Duodenal mucosa (tissue), 2 donors: ENCODE data around the gene HSPA1A.

Experiments
- H3K27ac ChIP-seq: one replicate; pipeline ENCODE4 v1.7.0; 2013; ENCODE audit warnings: low read depth, low read length
- H3K27me3 ChIP-seq, 2 donors: one replicate each; pipeline ENCODE4 v1.7.0; 2013; ENCODE audit warnings: low read length in 2 of 2, control low read depth in 1 of 2; ENCODE audit not compliant: insufficient read depth in 2 of 2, control insufficient read depth in 1 of 2
- H3K36me3 ChIP-seq, 2 donors: one replicate each; pipeline ENCODE4 v1.7.0; 2013; ENCODE audit warnings: low read length in 2 of 2, control low read depth in 1 of 2; ENCODE audit not compliant: insufficient read depth in 2 of 2, control insufficient read depth in 1 of 2
- H3K4me1 ChIP-seq, 2 donors: one replicate each; pipeline ENCODE4 v1.7.0; 2013; ENCODE audit warnings: low read length in 2 of 2, control low read depth in 1 of 2; ENCODE audit not compliant: insufficient read depth in 2 of 2, control insufficient read depth in 1 of 2
- H3K4me3 ChIP-seq, 2 donors: one replicate each; pipeline ENCODE4 v1.7.0; 2013; ENCODE audit warnings: low read length in 2 of 2, low read depth in 1 of 2
- H3K9ac ChIP-seq, 2 donors: one replicate each; pipeline ENCODE4 v1.7.0; 2013; ENCODE audit warnings: low read length in 2 of 2, low read depth in 1 of 2
- H3K9me3 ChIP-seq, 2 donors: one replicate each; pipeline ENCODE4 v1.7.0; 2013; ENCODE audit warnings: low read length in 2 of 2, control low read depth in 1 of 2; ENCODE audit not compliant: control insufficient read depth in 1 of 2

Gene HSPA1A

GRCh38 chr6:31815025-31815838, at the start of gene HSPA1A, which contains the start of gene HSPA1L:
HSPA1A (plus strand) TSS chr6:31815543; CDS start chr6:31815757, 214 bp downstream.
HSPA1L (minus strand) TSS chr6:31815283; CDS start chr6:31811972, 3,311 bp downstream.
- H3K4me1 ChIP-seq = peaks cover 27 to 31% of the 10 kb centered on the region in 2 donors
- no peaks in the 10 kb centered on the region for H3K9me3 ChIP-seq
- H3K36me3 ChIP-seq = no peaks in the 10 kb centered on the region
- peak within 1 kb of the TSS; percentile 57 to 70 for H3K4me3 ChIP-seq
- no peaks in the 10 kb centered on the region for H3K27me3 ChIP-seq
- peak within 1 kb of the TSS; percentile 96 for H3K27ac ChIP-seq
- H3K9ac ChIP-seq = peak within 1 kb of the TSS; percentile 91 to 92

GRCh38 chr6:31765559-31765909, 49.8 kb upstream of the HSPA1A start:
- Histone ChIP-seq H3K4me3 (peak overlapping the region; percentile 41 to 65), H3K27me3 (no peaks in the 10 kb centered on the region), H3K4me1 (peaks cover 35 to 45% of the 10 kb centered on the region in 2 donors), H3K9ac (peak overlapping the region; percentile 47 to 77), H3K27ac (no peak overlapping the region), H3K9me3 (no peaks in the 10 kb centered on the region), H3K36me3 (peaks cover 0 to 14% of the 10 kb centered on the region in 2 donors)

- peak overlapping the region; percentile 41 to 65 for H3K4me3 ChIP-seq
- H3K27ac ChIP-seq = no peak overlapping the region
- no peaks in the 10 kb centered on the region for H3K9me3 ChIP-seq
- H3K9ac ChIP-seq = peak overlapping the region; percentile 47 to 77
- H3K4me1 ChIP-seq = peaks cover 29 to 40% of the 10 kb centered on the region in 2 donors
- peaks cover 0 to 14% of the 10 kb centered on the region in 2 donors for H3K36me3 ChIP-seq
- H3K27me3 ChIP-seq = no peaks in the 10 kb centered on the region
These were observed 49.2 kb upstream of the HSPA1A start for GRCh38 chr6:31765910-31766794.

GRCh38 chr6:31767096-31767645, 48.2 kb upstream of the HSPA1A start:
- H3K27ac ChIP-seq = no peak overlapping the region
- H3K27me3 ChIP-seq = no peaks in the 10 kb centered on the region
- peak overlapping the region in 1 of 2 donors; percentile 10 for H3K9ac ChIP-seq
- peaks cover 0 to 7% of the 10 kb centered on the region in 2 donors for H3K36me3 ChIP-seq
- H3K4me3 ChIP-seq = no peak overlapping the region
- H3K9me3 ChIP-seq = no peaks in the 10 kb centered on the region
- H3K4me1 ChIP-seq = peaks cover 21 to 35% of the 10 kb centered on the region in 2 donors

GRCh38 chr6:31768363-31769257, 46.7 kb upstream of the HSPA1A start:
- H3K4me1 ChIP-seq = peaks cover 11 to 35% of the 10 kb centered on the region in 2 donors
- H3K9me3 ChIP-seq = no peaks in the 10 kb centered on the region
- H3K36me3 ChIP-seq = peaks cover 0 to 3% of the 10 kb centered on the region in 2 donors
- no peak overlapping the region for H3K27ac ChIP-seq
- no peak overlapping the region for H3K4me3 ChIP-seq
- no peaks in the 10 kb centered on the region for H3K27me3 ChIP-seq
- H3K9ac ChIP-seq = no peak overlapping the region

GRCh38 chr6:31769684-31770371, 45.5 kb upstream of the HSPA1A start:
- Histone ChIP-seq H3K9ac (no peak overlapping the region), H3K4me3 (no peak overlapping the region), H3K27ac (no peak overlapping the region), H3K4me1 (peaks cover 5 to 24% of the 10 kb centered on the region in 2 donors), H3K9me3 (no peaks in the 10 kb centered on the region), H3K27me3 (no peaks in the 10 kb centered on the region), H3K36me3 (no peaks in the 10 kb centered on the region)

GRCh38 chr6:31770860-31771259, 44.5 kb upstream of the HSPA1A start:
- peaks cover 15 to 30% of the 10 kb centered on the region in 2 donors for H3K4me1 ChIP-seq
- no peaks in the 10 kb centered on the region for H3K9me3 ChIP-seq
- no peaks in the 10 kb centered on the region for H3K27me3 ChIP-seq
- H3K4me3 ChIP-seq = no peak overlapping the region
- H3K9ac ChIP-seq = no peak overlapping the region
- no peak overlapping the region for H3K27ac ChIP-seq
- no peaks in the 10 kb centered on the region for H3K36me3 ChIP-seq

- Histone ChIP-seq H3K9ac (no peak overlapping the region), H3K27ac (no peak overlapping the region), H3K4me3 (no peak overlapping the region), H3K4me1 (peaks cover 26 to 31% of the 10 kb centered on the region in 2 donors), H3K9me3 (no peaks in the 10 kb centered on the region), H3K27me3 (no peaks in the 10 kb centered on the region), H3K36me3 (no peaks in the 10 kb centered on the region)
These were observed 43.4 kb upstream of the HSPA1A start for GRCh38 chr6:31771992-31772358.

GRCh38 chr6:31775184-31775583, 40.2 kb upstream of the HSPA1A start:
- H3K27me3 ChIP-seq = no peaks in the 10 kb centered on the region
- H3K4me1 ChIP-seq = peaks cover 32 to 35% of the 10 kb centered on the region in 2 donors
- H3K27ac ChIP-seq = no peak overlapping the region
- H3K9ac ChIP-seq = peak overlapping the region; percentile 33 to 68
- peaks cover 4 to 16% of the 10 kb centered on the region in 2 donors for H3K36me3 ChIP-seq
- H3K9me3 ChIP-seq = no peaks in the 10 kb centered on the region
- peak overlapping the region in 1 of 2 donors; percentile 5 for H3K4me3 ChIP-seq
